ENCODE measurements around the gene STARD7.

DNA sequence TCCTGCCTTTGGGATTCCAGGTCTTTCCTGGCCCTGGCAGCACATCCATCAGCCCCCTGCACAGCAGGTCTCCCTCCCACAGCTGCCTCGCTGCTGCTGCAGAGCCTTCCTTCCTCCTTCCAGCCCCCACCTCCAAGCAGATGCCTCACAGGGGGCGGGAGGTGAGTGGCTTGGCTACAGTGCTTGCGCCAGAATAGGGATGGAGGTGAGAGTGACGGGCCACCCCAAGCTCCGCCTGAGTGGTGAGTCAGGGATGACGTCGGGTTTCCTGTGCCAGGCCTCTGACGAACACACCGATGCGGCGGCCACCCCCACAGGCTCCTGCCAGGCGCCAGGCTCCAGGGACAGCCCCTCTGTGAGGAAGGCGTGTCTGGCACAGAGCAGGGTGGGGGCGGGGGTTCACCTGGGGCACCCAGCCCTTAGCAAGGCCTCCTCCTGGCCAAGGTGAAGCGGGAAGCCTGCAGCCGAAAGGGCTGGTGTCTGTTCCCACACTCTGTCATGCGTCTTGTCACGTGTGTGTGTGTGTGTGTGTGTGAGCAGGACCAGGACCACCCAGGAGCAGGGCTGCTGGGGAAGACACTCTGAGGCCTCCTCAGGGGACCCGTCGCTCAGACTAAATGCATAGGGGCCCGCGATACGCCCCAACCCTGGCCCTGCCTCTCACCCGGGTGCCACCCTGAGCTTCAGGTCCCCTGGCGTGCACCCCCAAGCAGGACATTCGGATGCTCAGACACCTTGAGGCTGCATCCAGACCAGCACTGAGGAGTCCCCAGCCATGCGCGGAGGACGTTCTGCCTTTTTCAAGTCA lies 60.0 kb downstream of the STARD7 start:
- TF ChIP-seq FUS (optimal IDR thresholded peaks at IDR 0.05; ENCODE audit: low read depth, low read length) (no peak), BRCA1 (IDR thresholded peaks at IDR 0.05) (no peak), BRCA1 (CRISPR knock-in tag; IDR thresholded peaks at IDR 0.05) (no peak), CHD4 (IDR thresholded peaks at IDR 0.05; ENCODE audit: insufficient read depth, insufficient replicate concordance, low read depth, low read length, poor library complexity, severe bottlenecking) (no peak), ZBTB8A (IDR thresholded peaks at IDR 0.05; ENCODE audit: partially characterized antibody) (no peak), ZNF24 (IDR thresholded peaks at IDR 0.05) (no peak)
- TF ChIP-seq, protein P1, sequence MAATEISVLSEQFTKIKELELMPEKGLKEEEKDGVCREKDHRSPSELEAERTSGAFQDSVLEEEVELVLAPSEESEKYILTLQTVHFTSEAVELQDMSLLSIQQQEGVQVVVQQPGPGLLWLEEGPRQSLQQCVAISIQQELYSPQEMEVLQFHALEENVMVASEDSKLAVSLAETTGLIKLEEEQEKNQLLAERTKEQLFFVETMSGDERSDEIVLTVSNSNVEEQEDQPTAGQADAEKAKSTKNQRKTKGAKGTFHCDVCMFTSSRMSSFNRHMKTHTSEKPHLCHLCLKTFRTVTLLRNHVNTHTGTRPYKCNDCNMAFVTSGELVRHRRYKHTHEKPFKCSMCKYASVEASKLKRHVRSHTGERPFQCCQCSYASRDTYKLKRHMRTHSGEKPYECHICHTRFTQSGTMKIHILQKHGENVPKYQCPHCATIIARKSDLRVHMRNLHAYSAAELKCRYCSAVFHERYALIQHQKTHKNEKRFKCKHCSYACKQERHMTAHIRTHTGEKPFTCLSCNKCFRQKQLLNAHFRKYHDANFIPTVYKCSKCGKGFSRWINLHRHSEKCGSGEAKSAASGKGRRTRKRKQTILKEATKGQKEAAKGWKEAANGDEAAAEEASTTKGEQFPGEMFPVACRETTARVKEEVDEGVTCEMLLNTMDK (IDR thresholded peaks at IDR 0.05; ENCODE audit: borderline replicate concordance, insufficient read depth, low read depth, low read length, poor library complexity, severe bottlenecking) = no peak
- TF ChIP-seq, protein P2, sequence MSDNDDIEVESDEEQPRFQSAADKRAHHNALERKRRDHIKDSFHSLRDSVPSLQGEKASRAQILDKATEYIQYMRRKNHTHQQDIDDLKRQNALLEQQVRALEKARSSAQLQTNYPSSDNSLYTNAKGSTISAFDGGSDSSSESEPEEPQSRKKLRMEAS (CRISPR knock-in tag; IDR thresholded peaks at IDR 0.05) = no peak
- TF ChIP-seq, protein P3, sequence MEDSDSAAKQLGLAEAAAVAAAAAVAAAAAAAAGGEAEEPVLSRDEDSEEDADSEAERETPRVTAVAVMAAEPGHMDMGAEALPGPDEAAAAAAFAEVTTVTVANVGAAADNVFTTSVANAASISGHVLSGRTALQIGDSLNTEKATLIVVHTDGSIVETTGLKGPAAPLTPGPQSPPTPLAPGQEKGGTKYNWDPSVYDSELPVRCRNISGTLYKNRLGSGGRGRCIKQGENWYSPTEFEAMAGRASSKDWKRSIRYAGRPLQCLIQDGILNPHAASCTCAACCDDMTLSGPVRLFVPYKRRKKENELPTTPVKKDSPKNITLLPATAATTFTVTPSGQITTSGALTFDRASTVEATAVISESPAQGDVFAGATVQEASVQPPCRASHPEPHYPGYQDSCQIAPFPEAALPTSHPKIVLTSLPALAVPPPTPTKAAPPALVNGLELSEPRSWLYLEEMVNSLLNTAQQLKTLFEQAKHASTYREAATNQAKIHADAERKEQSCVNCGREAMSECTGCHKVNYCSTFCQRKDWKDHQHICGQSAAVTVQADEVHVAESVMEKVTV (CRISPR knock-in tag; IDR thresholded peaks at IDR 0.05) = no peak

Measured in K562 (cell line).